ENCODE data around the gene RNF4.

Gene RNF4

DNA sequence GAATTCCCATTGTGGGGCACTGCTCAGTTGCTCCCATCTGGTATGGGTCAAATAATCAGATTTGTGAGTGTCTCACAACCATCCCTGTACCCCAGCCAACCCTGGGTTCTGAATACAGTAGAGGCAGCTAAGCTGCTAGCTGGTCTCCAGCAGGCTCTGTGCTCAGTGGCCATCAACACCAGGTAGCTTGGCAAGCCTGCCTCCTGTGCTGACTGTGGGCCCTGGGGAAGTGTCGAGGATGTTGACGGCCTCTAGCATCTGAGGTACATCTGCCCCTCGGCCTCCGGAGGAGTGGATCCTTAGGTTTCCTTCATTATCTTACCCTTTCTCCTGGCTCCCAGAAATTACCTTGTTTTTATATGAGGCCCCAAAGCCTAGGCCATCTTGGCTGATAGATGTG, 13.3 kb downstream of the RNF4 start:
- TF ChIP-seq, protein P1, sequence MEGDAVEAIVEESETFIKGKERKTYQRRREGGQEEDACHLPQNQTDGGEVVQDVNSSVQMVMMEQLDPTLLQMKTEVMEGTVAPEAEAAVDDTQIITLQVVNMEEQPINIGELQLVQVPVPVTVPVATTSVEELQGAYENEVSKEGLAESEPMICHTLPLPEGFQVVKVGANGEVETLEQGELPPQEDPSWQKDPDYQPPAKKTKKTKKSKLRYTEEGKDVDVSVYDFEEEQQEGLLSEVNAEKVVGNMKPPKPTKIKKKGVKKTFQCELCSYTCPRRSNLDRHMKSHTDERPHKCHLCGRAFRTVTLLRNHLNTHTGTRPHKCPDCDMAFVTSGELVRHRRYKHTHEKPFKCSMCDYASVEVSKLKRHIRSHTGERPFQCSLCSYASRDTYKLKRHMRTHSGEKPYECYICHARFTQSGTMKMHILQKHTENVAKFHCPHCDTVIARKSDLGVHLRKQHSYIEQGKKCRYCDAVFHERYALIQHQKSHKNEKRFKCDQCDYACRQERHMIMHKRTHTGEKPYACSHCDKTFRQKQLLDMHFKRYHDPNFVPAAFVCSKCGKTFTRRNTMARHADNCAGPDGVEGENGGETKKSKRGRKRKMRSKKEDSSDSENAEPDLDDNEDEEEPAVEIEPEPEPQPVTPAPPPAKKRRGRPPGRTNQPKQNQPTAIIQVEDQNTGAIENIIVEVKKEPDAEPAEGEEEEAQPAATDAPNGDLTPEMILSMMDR (IDR thresholded peaks at IDR 0.05; ENCODE audit: low read depth, low read length) = no peak
- TF ChIP-seq POLR2A (IDR thresholded peaks at IDR 0.05; ENCODE audit: extremely low read depth, insufficient read length) = no peak
- no peak for TF ChIP-seq MYC (IDR thresholded peaks at IDR 0.05; ENCODE audit: low read depth, low read length)
- TF ChIP-seq, protein P2, sequence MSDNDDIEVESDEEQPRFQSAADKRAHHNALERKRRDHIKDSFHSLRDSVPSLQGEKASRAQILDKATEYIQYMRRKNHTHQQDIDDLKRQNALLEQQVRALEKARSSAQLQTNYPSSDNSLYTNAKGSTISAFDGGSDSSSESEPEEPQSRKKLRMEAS (IDR thresholded peaks at IDR 0.05; ENCODE audit: low read depth, low read length) = no peak

DNA sequence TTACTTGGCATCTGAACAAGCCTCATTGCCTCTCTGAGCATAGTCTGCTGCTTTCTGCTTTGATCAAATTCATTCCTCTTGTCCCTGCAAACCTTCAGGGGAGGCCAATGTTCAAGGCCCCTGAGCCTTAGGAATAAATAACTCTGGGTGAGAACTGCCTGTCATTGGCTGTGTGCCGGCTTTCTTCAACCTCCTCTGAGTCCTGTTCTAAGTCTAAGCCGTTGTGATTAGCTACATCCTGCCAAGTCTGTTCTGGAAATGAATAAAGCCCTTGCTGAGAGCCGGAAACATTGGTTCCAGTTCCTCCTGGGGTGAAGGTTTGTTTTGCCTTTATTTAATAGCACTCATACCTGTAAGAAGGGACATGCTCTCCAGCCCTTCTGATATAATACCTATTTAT, 13.8 kb downstream of the RNF4 start:
- H3K4me3 ChIP-seq (ENCODE audit: low read depth, low read length) = no peak overlapping the region
- no peak for DNase-seq (ENCODE audit: low read depth)
- TF ChIP-seq MYC (IDR thresholded peaks at IDR 0.05; ENCODE audit: low read depth, low read length) = no peak
- TF ChIP-seq, protein P2 (IDR thresholded peaks at IDR 0.05; ENCODE audit: low read depth, low read length) = no peak
- no peak for TF ChIP-seq POLR2A (IDR thresholded peaks at IDR 0.05; ENCODE audit: extremely low read depth, insufficient read length)
- TF ChIP-seq, protein P1 (IDR thresholded peaks at IDR 0.05; ENCODE audit: low read depth, low read length) = no peak

More for the DNA sequence above, 13.3 kb downstream of the RNF4 start:
- DNase-seq (ENCODE audit: low read depth) = no peak
- H3K4me3 ChIP-seq (ENCODE audit: low read depth, low read length) = no peak overlapping the region

DNA sequence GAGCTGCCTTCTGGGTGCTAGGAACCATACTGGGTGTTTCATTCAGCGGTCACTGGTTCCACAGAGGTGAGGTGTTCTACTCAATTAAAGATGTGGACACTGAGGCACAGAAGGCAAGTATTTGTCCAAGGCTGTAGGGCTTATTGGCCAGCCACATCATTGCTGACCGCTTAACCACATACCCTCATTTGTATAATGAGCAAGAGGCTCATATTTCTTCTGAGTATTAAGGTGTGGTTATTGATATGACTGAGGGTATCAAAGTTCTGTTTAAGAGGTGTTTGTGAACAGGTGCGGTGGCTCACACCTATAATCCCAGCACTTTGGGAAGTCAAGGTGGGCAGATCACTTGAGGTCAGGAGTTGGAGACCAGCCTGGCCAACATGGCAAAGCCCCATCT, 14.3 kb downstream of the RNF4 start:
- no peak for TF ChIP-seq MYC (IDR thresholded peaks at IDR 0.05; ENCODE audit: low read depth, low read length)
- TF ChIP-seq, protein P2 (IDR thresholded peaks at IDR 0.05; ENCODE audit: low read depth, low read length) = no peak
- no peak for TF ChIP-seq POLR2A (IDR thresholded peaks at IDR 0.05; ENCODE audit: extremely low read depth, insufficient read length)
- TF ChIP-seq, protein P1 (IDR thresholded peaks at IDR 0.05; ENCODE audit: low read depth, low read length) = no peak
- DNase-seq (ENCODE audit: low read depth) = no peak
- no peak overlapping the region for H3K4me3 ChIP-seq (ENCODE audit: low read depth, low read length)

DNA sequence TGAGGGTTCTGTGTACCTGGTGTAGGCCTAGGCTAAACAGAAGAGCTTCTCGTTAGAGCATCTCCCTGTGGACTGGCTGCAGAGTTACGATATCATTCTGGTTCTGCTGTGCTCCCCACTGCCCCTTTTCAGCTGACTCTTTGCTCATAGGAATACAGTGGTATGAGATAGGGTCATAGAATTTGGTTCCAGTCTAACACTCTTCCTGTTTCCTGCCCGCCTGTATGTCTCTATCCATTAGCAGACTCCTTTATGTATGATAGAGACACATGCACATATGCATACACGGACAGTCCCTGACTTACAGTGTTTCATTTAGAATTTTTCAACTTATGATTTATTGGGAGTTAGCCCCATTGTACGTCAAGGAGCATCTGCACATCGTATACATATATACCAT, 15.3 kb downstream of the RNF4 start:
- DNase-seq (ENCODE audit: low read depth) = peak; percentile 55
- no peak overlapping the region for H3K4me3 ChIP-seq (ENCODE audit: low read depth, low read length)
- TF ChIP-seq, protein P2 (IDR thresholded peaks at IDR 0.05; ENCODE audit: low read depth, low read length) = no peak
- TF ChIP-seq, protein P1 (IDR thresholded peaks at IDR 0.05; ENCODE audit: low read depth, low read length) = no peak
- no peak for TF ChIP-seq MYC (IDR thresholded peaks at IDR 0.05; ENCODE audit: low read depth, low read length)
- TF ChIP-seq POLR2A (IDR thresholded peaks at IDR 0.05; ENCODE audit: extremely low read depth, insufficient read length) = no peak

DNA sequence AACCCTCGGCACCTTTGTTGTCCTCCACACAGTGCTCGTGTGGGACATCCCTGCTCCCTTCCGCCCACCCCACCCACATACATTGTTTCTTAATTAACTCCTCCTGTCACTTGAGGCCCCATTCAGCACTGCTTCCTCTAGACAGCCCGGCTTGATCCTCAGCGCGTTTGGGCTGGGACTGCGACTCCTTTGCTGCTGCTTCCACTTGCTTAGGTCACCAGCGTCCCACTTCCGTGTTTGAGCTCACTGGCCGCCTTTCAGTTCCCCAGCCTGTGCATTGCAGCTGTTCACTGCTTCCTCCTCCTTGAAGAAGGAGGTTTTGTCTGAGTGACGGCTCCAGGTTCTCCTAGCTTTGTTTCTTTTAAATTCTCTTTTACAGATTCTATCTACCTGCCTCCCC, 16.1 kb downstream of the RNF4 start:
- TF ChIP-seq, protein P2 (IDR thresholded peaks at IDR 0.05; ENCODE audit: low read depth, low read length) = peak; percentile 81
- TF ChIP-seq MYC (IDR thresholded peaks at IDR 0.05; ENCODE audit: low read depth, low read length) (peak; percentile 43; the same call in 1 of the 2 replicates), POLR2A (IDR thresholded peaks at IDR 0.05; ENCODE audit: extremely low read depth, insufficient read length) (no peak)
- TF ChIP-seq, protein P1 (IDR thresholded peaks at IDR 0.05; ENCODE audit: low read depth, low read length) = no peak
- H3K4me3 ChIP-seq (ENCODE audit: low read depth, low read length) = no peak overlapping the region
- DNase-seq (ENCODE audit: low read depth) = peak; percentile 97
